Activated T-helper 1 cell treated with anti-CD3 and anti-CD28 coated beads, Interleukin-12 subunit alpha, Interleukin-12 subunit beta, Interleukin-2, Interleukin-4 antibody, amounts not matched to agents 30 ng/mL and 10 ng/mL and 1 ng/mL, durations not matched to agents 14 hours and 24 hours and 36 hours (primary cell): ENCODE data around the gene TPR. TPM values are rescaled to one million over a fixed set of nuclear protein-coding genes. Genes with fewer than 3 reads are reported as not detected.

Experiments
- total RNA-seq: library from RNA; stranded (reverse); gene quantifications from 2 replicates; pipeline ENCODE4 v1.2.3, GENCODE V29; 2022

Gene TPR
- total RNA-seq, 1 donor from 2014 or later: 174 TPM

Other genes with a start within 250 kb of the TPR start
- 6.9 and 7.4 TPM in 2 replicates for gene PRG4, start 79.0 kb downstream of the TPR start, total RNA-seq
- 15.5 and 17.7 TPM in 2 replicates for gene ODR4, start 585 bp upstream of the TPR start, total RNA-seq
- gene PDC, start 85.9 kb upstream of the TPR start, total RNA-seq: not detected in 2 replicates